ENCODE data around the gene SGTA. TPM values are rescaled to one million over a fixed set of nuclear protein-coding genes. Genes with fewer than 3 reads are reported as not detected.
A peak's percentile ranks its signal among the peaks of the same experiment; 100 is the strongest.

The SGTA gene
- total and polyA plus RNA-seq, 9 of the 15 experiments (the other 6 are each of a cell fraction or from before 2014, with no cell fraction given): 1.4 to 110 (median 49.9) TPM

DNA sequence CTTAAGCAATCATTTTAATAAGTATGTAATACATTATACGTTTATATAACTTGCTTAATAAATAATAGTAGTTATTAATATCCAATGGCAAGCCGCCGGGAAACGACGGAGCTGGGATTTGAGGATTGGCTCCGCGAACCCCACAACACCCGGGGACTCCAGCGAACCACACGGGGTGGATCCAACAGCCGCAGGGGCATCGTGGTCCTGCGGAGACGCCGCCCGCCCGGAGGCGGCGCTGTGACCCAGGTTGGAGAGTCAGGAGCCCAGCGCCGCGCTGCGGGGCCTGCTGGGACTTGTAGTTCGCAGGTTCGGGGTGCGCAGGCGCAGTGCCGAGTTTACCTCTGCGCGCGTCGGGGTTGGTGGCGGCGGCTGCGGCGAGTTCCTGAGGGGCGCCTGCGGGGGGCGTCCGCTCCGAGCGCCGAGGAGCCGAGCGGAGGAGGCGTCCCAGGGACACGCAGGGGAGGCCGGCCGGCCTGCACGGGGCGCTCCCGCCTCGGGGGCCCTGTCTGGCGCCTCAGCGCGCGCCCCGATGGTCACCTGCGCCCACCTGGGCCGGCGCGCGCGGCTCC is 36.6 kb upstream of the SGTA start, which contains the start of gene ZNF554 (continued):
- TF ChIP-seq, protein P1, sequence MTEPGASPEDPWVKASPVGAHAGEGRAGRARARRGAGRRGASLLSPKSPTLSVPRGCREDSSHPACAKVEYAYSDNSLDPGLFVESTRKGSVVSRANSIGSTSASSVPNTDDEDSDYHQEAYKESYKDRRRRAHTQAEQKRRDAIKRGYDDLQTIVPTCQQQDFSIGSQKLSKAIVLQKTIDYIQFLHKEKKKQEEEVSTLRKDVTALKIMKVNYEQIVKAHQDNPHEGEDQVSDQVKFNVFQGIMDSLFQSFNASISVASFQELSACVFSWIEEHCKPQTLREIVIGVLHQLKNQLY (CRISPR knock-in tag; conservative IDR thresholded peaks at IDR 0.05): no peak
- TF ChIP-seq HNRNPUL1 (IDR thresholded peaks at IDR 0.05; ENCODE audit: low read length): no peak
- TF ChIP-seq HDAC1 (IDR thresholded peaks at IDR 0.05): 0 out of 4 replicates have a peak, but pooled peaks of 1 of the 2 experiments have one; percentile 14
- TF ChIP-seq ETS2 (tag; IDR thresholded peaks at IDR 0.05; ENCODE audit: borderline replicate concordance, poor library complexity, severe bottlenecking): no peak
- TF ChIP-seq, protein P2, sequence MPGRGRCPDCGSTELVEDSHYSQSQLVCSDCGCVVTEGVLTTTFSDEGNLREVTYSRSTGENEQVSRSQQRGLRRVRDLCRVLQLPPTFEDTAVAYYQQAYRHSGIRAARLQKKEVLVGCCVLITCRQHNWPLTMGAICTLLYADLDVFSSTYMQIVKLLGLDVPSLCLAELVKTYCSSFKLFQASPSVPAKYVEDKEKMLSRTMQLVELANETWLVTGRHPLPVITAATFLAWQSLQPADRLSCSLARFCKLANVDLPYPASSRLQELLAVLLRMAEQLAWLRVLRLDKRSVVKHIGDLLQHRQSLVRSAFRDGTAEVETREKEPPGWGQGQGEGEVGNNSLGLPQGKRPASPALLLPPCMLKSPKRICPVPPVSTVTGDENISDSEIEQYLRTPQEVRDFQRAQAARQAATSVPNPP (IDR thresholded peaks at IDR 0.05; ENCODE audit: borderline replicate concordance, insufficient read depth, insufficient read length): no peak
- TF ChIP-seq ZNF785 (CRISPR knock-in tag; IDR thresholded peaks at IDR 0.05): no peak
- no peak for TF ChIP-seq BRD4 (IDR thresholded peaks at IDR 0.05)
- TF ChIP-seq, protein P3, sequence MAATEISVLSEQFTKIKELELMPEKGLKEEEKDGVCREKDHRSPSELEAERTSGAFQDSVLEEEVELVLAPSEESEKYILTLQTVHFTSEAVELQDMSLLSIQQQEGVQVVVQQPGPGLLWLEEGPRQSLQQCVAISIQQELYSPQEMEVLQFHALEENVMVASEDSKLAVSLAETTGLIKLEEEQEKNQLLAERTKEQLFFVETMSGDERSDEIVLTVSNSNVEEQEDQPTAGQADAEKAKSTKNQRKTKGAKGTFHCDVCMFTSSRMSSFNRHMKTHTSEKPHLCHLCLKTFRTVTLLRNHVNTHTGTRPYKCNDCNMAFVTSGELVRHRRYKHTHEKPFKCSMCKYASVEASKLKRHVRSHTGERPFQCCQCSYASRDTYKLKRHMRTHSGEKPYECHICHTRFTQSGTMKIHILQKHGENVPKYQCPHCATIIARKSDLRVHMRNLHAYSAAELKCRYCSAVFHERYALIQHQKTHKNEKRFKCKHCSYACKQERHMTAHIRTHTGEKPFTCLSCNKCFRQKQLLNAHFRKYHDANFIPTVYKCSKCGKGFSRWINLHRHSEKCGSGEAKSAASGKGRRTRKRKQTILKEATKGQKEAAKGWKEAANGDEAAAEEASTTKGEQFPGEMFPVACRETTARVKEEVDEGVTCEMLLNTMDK (IDR thresholded peaks at IDR 0.05; ENCODE audit: borderline replicate concordance, insufficient read depth, low read depth, low read length, poor library complexity, severe bottlenecking): peak; percentile 98
- no peak for TF ChIP-seq HOXB6 (CRISPR knock-in tag; IDR thresholded peaks at IDR 0.05; ENCODE audit: borderline replicate concordance)
- TF ChIP-seq, protein P4, sequence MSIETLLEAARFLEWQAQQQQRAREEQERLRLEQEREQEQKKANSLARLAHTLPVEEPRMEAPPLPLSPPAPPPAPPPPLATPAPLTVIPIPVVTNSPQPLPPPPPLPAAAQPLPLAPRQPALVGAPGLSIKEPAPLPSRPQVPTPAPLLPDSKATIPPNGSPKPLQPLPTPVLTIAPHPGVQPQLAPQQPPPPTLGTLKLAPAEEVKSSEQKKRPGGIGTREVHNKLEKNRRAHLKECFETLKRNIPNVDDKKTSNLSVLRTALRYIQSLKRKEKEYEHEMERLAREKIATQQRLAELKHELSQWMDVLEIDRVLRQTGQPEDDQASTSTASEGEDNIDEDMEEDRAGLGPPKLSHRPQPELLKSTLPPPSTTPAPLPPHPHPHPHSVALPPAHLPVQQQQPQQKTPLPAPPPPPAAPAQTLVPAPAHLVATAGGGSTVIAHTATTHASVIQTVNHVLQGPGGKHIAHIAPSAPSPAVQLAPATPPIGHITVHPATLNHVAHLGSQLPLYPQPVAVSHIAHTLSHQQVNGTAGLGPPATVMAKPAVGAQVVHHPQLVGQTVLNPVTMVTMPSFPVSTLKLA (conservative IDR thresholded peaks at IDR 0.05): peak; percentile 55 to 76; a peak in 3 of 4 replicates
- TF ChIP-seq HIVEP1 (CRISPR knock-in tag; IDR thresholded peaks at IDR 0.05): no peak
- no peak; the same call in 1 of the 2 replicates for TF ChIP-seq CBFA2T3 (IDR thresholded peaks at IDR 0.05)
- peak; percentile 64 for TF ChIP-seq TAF1 (IDR thresholded peaks at IDR 0.05; ENCODE audit: control insufficient read depth, extremely low read depth, insufficient read depth, low read length, severe bottlenecking)
- peak; percentile 54 for TF ChIP-seq RBBP5 (IDR thresholded peaks at IDR 0.05; ENCODE audit: borderline replicate concordance, insufficient read depth, low read length, poor library complexity, severe bottlenecking)
- TF ChIP-seq ZNF143 (CRISPR knock-in tag; IDR thresholded peaks at IDR 0.05): peak; percentile 95
- TF ChIP-seq, protein P5, sequence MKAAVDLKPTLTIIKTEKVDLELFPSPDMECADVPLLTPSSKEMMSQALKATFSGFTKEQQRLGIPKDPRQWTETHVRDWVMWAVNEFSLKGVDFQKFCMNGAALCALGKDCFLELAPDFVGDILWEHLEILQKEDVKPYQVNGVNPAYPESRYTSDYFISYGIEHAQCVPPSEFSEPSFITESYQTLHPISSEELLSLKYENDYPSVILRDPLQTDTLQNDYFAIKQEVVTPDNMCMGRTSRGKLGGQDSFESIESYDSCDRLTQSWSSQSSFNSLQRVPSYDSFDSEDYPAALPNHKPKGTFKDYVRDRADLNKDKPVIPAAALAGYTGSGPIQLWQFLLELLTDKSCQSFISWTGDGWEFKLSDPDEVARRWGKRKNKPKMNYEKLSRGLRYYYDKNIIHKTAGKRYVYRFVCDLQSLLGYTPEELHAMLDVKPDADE (conservative IDR thresholded peaks at IDR 0.05; ENCODE audit: control insufficient read depth, low read depth, low read length): peak; percentile 100
- TF ChIP-seq, protein P6, sequence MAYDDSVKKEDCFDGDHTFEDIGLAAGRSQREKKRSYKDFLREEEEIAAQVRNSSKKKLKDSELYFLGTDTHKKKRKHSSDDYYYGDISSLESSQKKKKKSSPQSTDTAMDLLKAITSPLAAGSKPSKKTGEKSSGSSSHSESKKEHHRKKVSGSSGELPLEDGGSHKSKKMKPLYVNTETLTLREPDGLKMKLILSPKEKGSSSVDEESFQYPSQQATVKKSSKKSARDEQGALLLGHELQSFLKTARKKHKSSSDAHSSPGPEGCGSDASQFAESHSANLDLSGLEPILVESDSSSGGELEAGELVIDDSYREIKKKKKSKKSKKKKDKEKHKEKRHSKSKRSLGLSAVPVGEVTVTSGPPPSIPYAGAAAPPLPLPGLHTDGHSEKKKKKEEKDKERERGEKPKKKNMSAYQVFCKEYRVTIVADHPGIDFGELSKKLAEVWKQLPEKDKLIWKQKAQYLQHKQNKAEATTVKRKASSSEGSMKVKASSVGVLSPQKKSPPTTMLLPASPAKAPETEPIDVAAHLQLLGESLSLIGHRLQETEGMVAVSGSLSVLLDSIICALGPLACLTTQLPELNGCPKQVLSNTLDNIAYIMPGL (CRISPR knock-in tag; IDR thresholded peaks at IDR 0.05): peak; percentile 80; the same call in 1 of the 2 replicates

All from K562 (cell line).